Hippocampal formation (tissue), 2 donors: ENCODE measurements around the gene CDC16.
"Not testable (repeated sequence)": the region's sequence is repeated elsewhere in the genome, so short reads cannot be mapped to it uniquely, and the experiment has no call there.

ENCODE experiments used
- DNase-seq, 2 donors: peaks; one replicate each; lab custom pipeline; 2025; lab: John Stamatoyannopoulos, UW

Gene CDC16

GRCh38 chr13:114228176-114228575 is 6.5 kb upstream of the CDC16 start:
- no peak for DNase-seq

GRCh38 chr13:114229506-114229905 is 5.2 kb upstream of the CDC16 start:
- no peak for DNase-seq

GRCh38 chr13:114230117-114230516 is 4.6 kb upstream of the CDC16 start:
- DNase-seq: no peak

GRCh38 chr13:114230575-114230974 is 4.1 kb upstream of the CDC16 start:
- no peak for DNase-seq

- no peak for DNase-seq
Observed at GRCh38 chr13:114231886-114232285, 2.8 kb upstream of the CDC16 start.

- no peak for DNase-seq
Observed at GRCh38 chr13:114234266-114234644, 442 bp upstream of the CDC16 start.

GRCh38 chr13:114235697-114236096 is 1.0 kb downstream of the CDC16 start:
- DNase-seq: no peak

GRCh38 chr13:114236227-114236626 is 1.5 kb downstream of the CDC16 start:
- no peak for DNase-seq

- DNase-seq: no peak
Observed at GRCh38 chr13:114237415-114238112, 2.9 kb downstream of the CDC16 start.

- no peak for DNase-seq
Observed at GRCh38 chr13:114241918-114242317, 7.2 kb downstream of the CDC16 start.

- DNase-seq: no peak
Observed at GRCh38 chr13:114243971-114244370, 9.3 kb downstream of the CDC16 start.

- DNase-seq: no peak
Observed at GRCh38 chr13:114244637-114245036, 9.9 kb downstream of the CDC16 start.

GRCh38 chr13:114248011-114248410 is 13.3 kb downstream of the CDC16 start:
- DNase-seq: no peak

- no peak for DNase-seq
Observed at GRCh38 chr13:114249077-114249476, 14.4 kb downstream of the CDC16 start.

- not testable (repeated sequence) for DNase-seq
Observed at GRCh38 chr13:114251639-114252440, 17.1 kb downstream of the CDC16 start.

- no peak for DNase-seq
Observed at GRCh38 chr13:114256547-114256946, 21.9 kb downstream of the CDC16 start.

- DNase-seq: no peak
Observed at GRCh38 chr13:114257014-114257413, 22.3 kb downstream of the CDC16 start.

GRCh38 chr13:114258589-114258988 is 23.9 kb downstream of the CDC16 start:
- DNase-seq: no peak

GRCh38 chr13:114259374-114259773 is 24.7 kb downstream of the CDC16 start:
- no peak for DNase-seq

- DNase-seq: no peak
Observed at GRCh38 chr13:114259974-114260373, 25.3 kb downstream of the CDC16 start.

- DNase-seq: no peak
Observed at GRCh38 chr13:114260814-114261213, 26.1 kb downstream of the CDC16 start.

GRCh38 chr13:114261328-114261965 is 26.8 kb downstream of the CDC16 start:
- DNase-seq: no peak

GRCh38 chr13:114263578-114263977 is 28.9 kb downstream of the CDC16 start:
- DNase-seq: no peak
